Mammary epithelial cell (primary cell): ENCODE data around the gene WNT7A.

Experiments used
- CTCF ChIP-seq, 2 donors: IDR thresholded peaks in 1 of 2; conservative IDR thresholded peaks in 1 of 2; 2 replicates each; pipeline ENCODE4 v1.5.1; 2011 to 2012; ENCODE audit warnings: inconsistent platforms in 2 of 2, low read length in 2 of 2, mild to moderate bottlenecking in 2 of 2, control low read depth in 1 of 2, low read depth in 1 of 2; ENCODE audit not compliant: insufficient read depth in 1 of 2; ENCODE audit errors: extremely low read depth in 1 of 2
- EZH2 ChIP-seq: IDR thresholded peaks from 2 replicates; pipeline ENCODE4 v1.6.1; 2012; ENCODE audit warnings: low read length, inconsistent platforms, borderline replicate concordance

GRCh38 chr3:13891017-13891392 is 11.1 kb upstream of the WNT7A start:
- TF ChIP-seq CTCF (conservative IDR thresholded peaks at IDR 0.05 in 1 of 2, IDR thresholded peaks at IDR 0.05 in 1 of 2; ENCODE audit: extremely low read depth in 1 of 2, insufficient read depth in 1 of 2, low read depth in 1 of 2, low read length in 2 of 2) (no peak), EZH2 (no peak)
